Measurements from ENCODE around the gene TUBA1B.
A peak's percentile ranks its signal among the peaks of the same experiment; 100 is the strongest.

The TUBA1B gene

DNA sequence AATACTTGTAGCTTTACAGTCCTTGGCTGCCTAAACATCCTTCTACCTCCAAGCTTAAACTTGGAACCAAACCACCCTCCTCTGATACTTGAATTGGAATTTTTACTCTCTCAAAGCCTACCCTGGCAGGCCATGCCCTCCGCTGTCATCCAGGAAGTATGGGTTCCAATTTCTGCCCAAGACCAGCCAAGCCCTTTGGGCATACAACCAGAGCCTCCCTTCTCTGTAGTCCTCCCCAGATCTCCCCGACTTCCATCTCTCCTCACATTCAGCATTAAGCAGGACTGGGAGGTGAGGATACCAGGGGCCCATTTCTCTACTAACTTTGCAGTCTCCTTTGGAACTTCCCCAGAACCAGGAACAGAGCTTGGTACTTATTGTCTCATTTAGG lies 36.2 kb downstream of the TUBA1B start:
- H2AFZ ChIP-seq (ENCODE audit: low read length): no peak overlapping the region
- no peak overlapping the region for H2BK5ac ChIP-seq (ENCODE audit: low read length)
- H3K27me3 ChIP-seq (ENCODE audit: control insufficient read depth in 3 of 3, insufficient read depth in 3 of 3, low read depth in 1 of 3, low read length in 3 of 3): peaks cover 23 to 44% (median 34%) of the 10 kb centered on the region in 3 experiments
- H3K9ac ChIP-seq (ENCODE audit: low read depth, low read length, poor library complexity): no peak overlapping the region
- WGBS, 2 donors (ENCODE audit: extremely low coverage in 2 of 2, insufficient read length in 2 of 2, insufficient replicate concordance in 1 of 2): no CpG with 5 or more reads among the region's 2 CpGs
- no peak overlapping the region for H3K18ac ChIP-seq (ENCODE audit: low read length)
- H3K4me3 ChIP-seq (ENCODE audit: low read length in 2 of 2): no peak overlapping the region
- no peak overlapping the region for H3K14ac ChIP-seq (ENCODE audit: low read length)
- peaks cover 19 to 34% of the 10 kb centered on the region in 2 donors for H3K4me1 ChIP-seq (ENCODE audit: control insufficient read depth in 2 of 2, insufficient read depth in 1 of 2, low read depth in 1 of 2, low read length in 2 of 2)
- no peak overlapping the region for H2BK15ac ChIP-seq (ENCODE audit: low read length)
- H3K23ac ChIP-seq (ENCODE audit: low read depth, low read length, poor library complexity): no peak overlapping the region
- H2BK12ac ChIP-seq (ENCODE audit: low read length): no peak overlapping the region
- no peak overlapping the region for H2BK120ac ChIP-seq (ENCODE audit: low read depth, low read length)
- no peak overlapping the region for H3K27ac ChIP-seq (replicated peaks; ENCODE audit: low read length)
- no peaks in the 10 kb centered on the region for H3K79me1 ChIP-seq (ENCODE audit: low read depth, low read length)
- no peak for DNase-seq (ENCODE audit: low spot score)
- peaks cover 11 to 45% of the 10 kb centered on the region in 2 donors for H3K36me3 ChIP-seq (replicated peaks in 1 of 2; ENCODE audit: control insufficient read depth in 2 of 2, insufficient read depth in 2 of 2, low read length in 2 of 2)
- peaks cover 2% of the 10 kb centered on the region in 2 donors for H3K9me3 ChIP-seq (replicated peaks in 1 of 2; ENCODE audit: control insufficient read depth in 2 of 2, insufficient read depth in 1 of 2, low read depth in 1 of 2, low read length in 2 of 2)
- no peak overlapping the region for H3K4ac ChIP-seq (ENCODE audit: low read length)
- no peak overlapping the region for H4K8ac ChIP-seq (ENCODE audit: low read depth, low read length)
- H3K4me2 ChIP-seq (ENCODE audit: insufficient read depth, low read length, poor library complexity, severe bottlenecking): no peak overlapping the region
- no peak overlapping the region for H4K91ac ChIP-seq (ENCODE audit: low read depth, low read length, poor library complexity)
- no peak overlapping the region for H2AK5ac ChIP-seq (ENCODE audit: low read depth, low read length)

DNA sequence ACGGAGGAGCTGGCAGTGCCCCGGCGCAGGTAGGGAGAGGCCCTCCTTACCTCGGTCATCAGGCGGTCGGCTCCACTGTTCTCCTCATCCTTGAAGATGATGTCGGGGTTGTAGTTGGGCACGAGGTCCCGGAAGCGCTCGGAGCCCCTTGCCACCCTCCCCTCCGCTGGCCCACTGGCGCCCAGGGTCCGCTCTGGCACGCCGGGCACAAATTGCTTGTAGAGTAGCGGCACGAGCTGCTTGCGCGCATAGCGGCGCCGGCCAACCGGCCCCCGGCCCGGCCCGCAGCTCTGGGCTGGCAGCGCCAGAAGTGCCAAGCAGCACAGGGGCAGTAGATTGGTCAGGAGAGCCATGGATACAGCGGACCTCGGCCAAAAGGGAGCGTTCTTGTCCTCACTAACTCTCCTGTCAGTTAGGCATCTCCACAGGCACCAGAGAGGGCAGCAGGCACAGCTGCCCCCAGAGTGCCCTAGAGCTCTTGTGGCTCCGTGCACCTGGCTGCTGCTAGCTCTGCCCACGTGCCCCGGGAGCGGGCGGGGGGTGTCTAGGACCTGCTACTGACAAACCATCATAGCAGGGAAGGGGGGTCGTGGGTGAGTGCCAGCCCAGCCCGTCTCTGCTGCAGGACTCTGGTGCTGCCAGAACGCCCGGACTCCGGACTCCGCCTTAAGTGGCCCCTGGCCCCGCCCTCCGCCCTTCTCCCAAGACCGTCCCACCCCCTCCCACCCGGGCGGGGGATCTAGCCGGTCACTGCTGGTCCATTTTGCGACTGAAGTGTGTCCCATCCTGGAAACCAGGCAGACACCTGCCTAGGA lies 36.8 kb downstream of the TUBA1B start, which contains the start of gene DHH:
Gene DHH (minus strand): TSS at position 642 of the 815 bp plus-strand sequence. CDS start 289 bp downstream, at position 353.
- H2BK5ac ChIP-seq (ENCODE audit: low read length): no peak within 1 kb of the TSS
- H3K14ac ChIP-seq (ENCODE audit: low read length): peak within 1 kb of the TSS; percentile 27
- H2BK15ac ChIP-seq (ENCODE audit: low read length): peak within 1 kb of the TSS; percentile 68
- peak within 1 kb of the TSS; percentile 82 for H3K18ac ChIP-seq (ENCODE audit: low read length)
- H3K4me1 ChIP-seq (ENCODE audit: control insufficient read depth in 2 of 2, insufficient read depth in 1 of 2, low read depth in 1 of 2, low read length in 2 of 2): peaks cover 19 to 36% of the 10 kb centered on the region in 2 donors
- no peak within 1 kb of the TSS for H2BK120ac ChIP-seq (ENCODE audit: low read depth, low read length)
- no peaks in the 10 kb centered on the region for H3K79me1 ChIP-seq (ENCODE audit: low read depth, low read length)
- no CpG with 5 or more reads among the region's 49 CpGs for WGBS, 2 donors (ENCODE audit: extremely low coverage in 2 of 2, insufficient read length in 2 of 2, insufficient replicate concordance in 1 of 2)
- H3K9ac ChIP-seq (ENCODE audit: low read depth, low read length, poor library complexity): peak within 1 kb of the TSS; percentile 80
- peak within 1 kb of the TSS in 1 of 2 donors; percentile 65 for H3K4me3 ChIP-seq (ENCODE audit: low read length in 2 of 2)
- no peak within 1 kb of the TSS for H3K27ac ChIP-seq (replicated peaks; ENCODE audit: low read length)
- H2AK5ac ChIP-seq (ENCODE audit: low read depth, low read length): peak within 1 kb of the TSS; percentile 90
- H4K8ac ChIP-seq (ENCODE audit: low read depth, low read length): no peak within 1 kb of the TSS
- peak within 1 kb of the TSS; percentile 35 for H2BK12ac ChIP-seq (ENCODE audit: low read length)
- no peak within 1 kb of the TSS for H4K91ac ChIP-seq (ENCODE audit: low read depth, low read length, poor library complexity)
- peak within 1 kb of the TSS; percentile 68 for H3K23ac ChIP-seq (ENCODE audit: low read depth, low read length, poor library complexity)
- peaks cover 11 to 40% of the 10 kb centered on the region in 2 donors for H3K36me3 ChIP-seq (replicated peaks in 1 of 2; ENCODE audit: control insufficient read depth in 2 of 2, insufficient read depth in 2 of 2, low read length in 2 of 2)
- H3K4ac ChIP-seq (ENCODE audit: low read length): no peak within 1 kb of the TSS
- H3K9me3 ChIP-seq (replicated peaks in 1 of 2; ENCODE audit: control insufficient read depth in 2 of 2, insufficient read depth in 1 of 2, low read depth in 1 of 2, low read length in 2 of 2): peaks cover 2% of the 10 kb centered on the region in 2 donors
- no peak for DNase-seq (ENCODE audit: low spot score)
- peaks cover 28 to 50% (median 40%) of the 10 kb centered on the region in 3 experiments for H3K27me3 ChIP-seq (ENCODE audit: control insufficient read depth in 3 of 3, insufficient read depth in 3 of 3, low read depth in 1 of 3, low read length in 3 of 3)
- peak within 1 kb of the TSS; percentile 47 for H2AFZ ChIP-seq (ENCODE audit: low read length)
- H3K4me2 ChIP-seq (ENCODE audit: insufficient read depth, low read length, poor library complexity, severe bottlenecking): peak within 1 kb of the TSS; percentile 51

DNA sequence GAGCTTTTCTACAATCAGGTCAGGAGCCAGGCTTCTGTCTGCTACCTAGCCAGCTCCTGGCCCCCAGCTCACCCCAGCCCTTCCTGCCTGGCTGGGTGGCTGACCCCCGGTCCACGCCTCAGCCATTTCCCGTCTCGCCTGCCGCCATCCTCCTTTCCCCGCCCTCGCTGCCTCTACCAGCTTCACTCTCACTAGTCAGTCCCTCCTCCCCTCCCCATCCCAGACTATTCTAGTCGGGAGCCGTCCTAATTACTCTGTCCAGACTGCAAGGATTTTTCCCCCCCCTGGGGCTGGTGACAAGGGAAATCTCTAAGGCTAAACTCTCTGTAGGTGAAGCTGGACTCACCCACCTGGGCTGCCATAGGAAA lies 37.4 kb downstream of the TUBA1B start:
- Histone ChIP-seq H3K27me3 (ENCODE audit: control insufficient read depth in 3 of 3, insufficient read depth in 3 of 3, low read depth in 1 of 3, low read length in 3 of 3) (peaks cover 34 to 55% (median 46%) of the 10 kb centered on the region in 3 experiments), H3K79me1 (ENCODE audit: low read depth, low read length) (no peaks in the 10 kb centered on the region), H3K36me3 (replicated peaks in 1 of 2; ENCODE audit: control insufficient read depth in 2 of 2, insufficient read depth in 2 of 2, low read length in 2 of 2) (peaks cover 11 to 34% of the 10 kb centered on the region in 2 donors), H2AK5ac (ENCODE audit: low read depth, low read length) (peak overlapping the region; percentile 90), H3K4ac (ENCODE audit: low read length) (no peak overlapping the region), H3K23ac (ENCODE audit: low read depth, low read length, poor library complexity) (peak overlapping the region; percentile 68), H4K91ac (ENCODE audit: low read depth, low read length, poor library complexity) (no peak overlapping the region), H3K9me3 (replicated peaks in 1 of 2; ENCODE audit: control insufficient read depth in 2 of 2, insufficient read depth in 1 of 2, low read depth in 1 of 2, low read length in 2 of 2) (peaks cover 2% of the 10 kb centered on the region in 2 donors), H2AFZ (ENCODE audit: low read length) (peak overlapping the region; percentile 47), H3K14ac (ENCODE audit: low read length) (peak overlapping the region; percentile 27), H2BK15ac (ENCODE audit: low read length) (peak overlapping the region; percentile 68), H3K4me2 (ENCODE audit: insufficient read depth, low read length, poor library complexity, severe bottlenecking) (peak overlapping the region; percentile 51), H3K9ac (ENCODE audit: low read depth, low read length, poor library complexity) (no peak overlapping the region), H3K18ac (ENCODE audit: low read length) (peak overlapping the region; percentile 65), H3K27ac (replicated peaks; ENCODE audit: low read length) (no peak overlapping the region), H3K4me3 (ENCODE audit: low read length in 2 of 2) (no peak overlapping the region), H2BK5ac (ENCODE audit: low read length) (no peak overlapping the region), H2BK12ac (ENCODE audit: low read length) (no peak overlapping the region), H4K8ac (ENCODE audit: low read depth, low read length) (no peak overlapping the region), H3K4me1 (ENCODE audit: control insufficient read depth in 2 of 2, insufficient read depth in 1 of 2, low read depth in 1 of 2, low read length in 2 of 2) (peaks cover 19 to 36% of the 10 kb centered on the region in 2 donors), H2BK120ac (ENCODE audit: low read depth, low read length) (no peak overlapping the region)
- DNase-seq (ENCODE audit: low spot score): no peak
- WGBS, 2 donors (ENCODE audit: extremely low coverage in 2 of 2, insufficient read length in 2 of 2, insufficient replicate concordance in 1 of 2): no CpG with 5 or more reads among the region's 9 CpGs

DNA sequence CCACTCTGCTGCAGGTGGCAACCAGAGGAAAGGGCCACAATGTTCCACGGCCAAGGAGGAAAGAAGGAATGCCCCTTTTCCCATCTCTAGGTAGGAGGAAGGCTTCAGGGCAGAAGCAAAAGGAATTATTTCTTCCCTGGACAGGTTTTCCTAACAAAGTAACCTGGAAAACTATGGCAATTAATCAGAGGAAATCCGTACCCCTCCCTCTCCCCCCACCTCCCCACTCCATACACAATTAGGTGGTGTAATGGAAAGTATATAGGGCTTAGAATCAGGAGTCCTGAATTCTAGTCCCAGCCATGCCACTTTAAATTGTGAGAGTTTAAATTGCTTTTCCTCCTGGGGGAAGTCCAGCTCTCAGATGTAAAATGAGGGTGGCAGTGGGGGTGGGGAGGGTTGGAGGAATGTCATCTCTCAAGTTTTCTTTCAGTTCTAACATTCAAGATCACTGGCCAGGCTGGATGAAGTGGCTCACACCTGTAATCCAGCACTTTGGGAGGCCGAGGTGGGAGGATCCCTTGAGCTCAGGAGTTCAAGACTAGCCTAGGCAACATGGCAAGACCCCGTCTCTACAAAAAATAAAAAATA lies 38.3 kb downstream of the TUBA1B start:
- H2BK15ac ChIP-seq (ENCODE audit: low read length): peak overlapping the region; percentile 45
- peak overlapping the region; percentile 46 for H3K23ac ChIP-seq (ENCODE audit: low read depth, low read length, poor library complexity)
- H2AFZ ChIP-seq (ENCODE audit: low read length): peak overlapping the region; percentile 96
- H4K91ac ChIP-seq (ENCODE audit: low read depth, low read length, poor library complexity): no peak overlapping the region
- H3K4ac ChIP-seq (ENCODE audit: low read length): no peak overlapping the region
- peak overlapping the region in 1 of 2 donors; percentile 52 for H3K4me3 ChIP-seq (ENCODE audit: low read length in 2 of 2)
- no peak overlapping the region for H2BK120ac ChIP-seq (ENCODE audit: low read depth, low read length)
- H3K9me3 ChIP-seq (replicated peaks in 1 of 2; ENCODE audit: control insufficient read depth in 2 of 2, insufficient read depth in 1 of 2, low read depth in 1 of 2, low read length in 2 of 2): peaks cover 2% of the 10 kb centered on the region in 2 donors
- H3K4me1 ChIP-seq (ENCODE audit: control insufficient read depth in 2 of 2, insufficient read depth in 1 of 2, low read depth in 1 of 2, low read length in 2 of 2): peaks cover 21 to 41% of the 10 kb centered on the region in 2 donors
- WGBS, 2 donors (ENCODE audit: extremely low coverage in 2 of 2, insufficient read length in 2 of 2, insufficient replicate concordance in 1 of 2): no CpG with 5 or more reads among the region's 4 CpGs
- H3K36me3 ChIP-seq (replicated peaks in 1 of 2; ENCODE audit: control insufficient read depth in 2 of 2, insufficient read depth in 2 of 2, low read length in 2 of 2): peaks cover 11 to 25% of the 10 kb centered on the region in 2 donors
- H3K9ac ChIP-seq (ENCODE audit: low read depth, low read length, poor library complexity): no peak overlapping the region
- no peak overlapping the region for H3K14ac ChIP-seq (ENCODE audit: low read length)
- no peaks in the 10 kb centered on the region for H3K79me1 ChIP-seq (ENCODE audit: low read depth, low read length)
- H2BK5ac ChIP-seq (ENCODE audit: low read length): peak overlapping the region; percentile 62
- DNase-seq (ENCODE audit: low spot score): no peak
- peak overlapping the region; percentile 76 for H2AK5ac ChIP-seq (ENCODE audit: low read depth, low read length)
- H3K27ac ChIP-seq (replicated peaks; ENCODE audit: low read length): no peak overlapping the region
- no peak overlapping the region for H2BK12ac ChIP-seq (ENCODE audit: low read length)
- H3K27me3 ChIP-seq (ENCODE audit: control insufficient read depth in 3 of 3, insufficient read depth in 3 of 3, low read depth in 1 of 3, low read length in 3 of 3): peaks cover 38 to 63% (median 54%) of the 10 kb centered on the region in 3 experiments
- peak overlapping the region; percentile 71 for H3K18ac ChIP-seq (ENCODE audit: low read length)
- H3K4me2 ChIP-seq (ENCODE audit: insufficient read depth, low read length, poor library complexity, severe bottlenecking): peak overlapping the region; percentile 94
- H4K8ac ChIP-seq (ENCODE audit: low read depth, low read length): no peak overlapping the region
